Activated CD4-positive, CD25-positive, alpha-beta regulatory T cell treated with anti-CD3 and anti-CD28 coated beads, Interleukin-2, amount 50 U/mL, for 72 hours (primary cell): ENCODE results near the gene QKI.

Experiments used
- DNase-seq: peaks from one replicate; pipeline ENCODE4 v3.0.0; 2021

Gene QKI

DNA sequence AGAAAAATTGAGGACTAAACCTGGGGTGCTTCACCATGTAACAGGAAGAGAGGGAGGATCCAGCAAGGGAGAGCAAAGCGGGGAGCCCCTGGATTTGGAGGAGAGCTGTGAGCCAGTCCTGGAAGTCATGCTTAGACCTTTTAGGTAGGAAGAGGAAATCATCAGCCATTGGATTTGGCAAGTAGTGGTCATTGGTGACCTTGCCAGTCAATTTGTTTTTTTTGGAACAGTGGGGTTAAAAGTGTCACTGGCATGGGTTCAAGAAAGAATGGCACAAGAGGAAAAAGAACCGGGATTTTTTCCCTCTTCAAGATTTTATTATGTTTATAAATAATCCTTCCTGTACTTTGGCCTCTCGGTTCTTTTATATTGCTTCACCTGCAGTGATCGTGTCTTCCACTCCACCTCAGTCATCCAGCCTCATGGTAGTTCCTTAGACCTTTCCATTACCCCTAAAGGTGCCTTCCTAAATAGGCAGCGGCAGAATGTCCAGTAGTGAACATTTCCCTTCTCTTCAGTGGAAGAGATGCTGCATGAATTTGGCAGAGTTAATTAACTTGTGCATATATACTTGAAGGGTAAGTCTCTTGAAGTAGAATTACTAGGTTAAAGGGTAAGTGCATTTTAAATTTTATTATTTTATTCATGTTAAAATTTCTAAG, 124.7 kb downstream of the QKI start:
- no peak for DNase-seq

DNA sequence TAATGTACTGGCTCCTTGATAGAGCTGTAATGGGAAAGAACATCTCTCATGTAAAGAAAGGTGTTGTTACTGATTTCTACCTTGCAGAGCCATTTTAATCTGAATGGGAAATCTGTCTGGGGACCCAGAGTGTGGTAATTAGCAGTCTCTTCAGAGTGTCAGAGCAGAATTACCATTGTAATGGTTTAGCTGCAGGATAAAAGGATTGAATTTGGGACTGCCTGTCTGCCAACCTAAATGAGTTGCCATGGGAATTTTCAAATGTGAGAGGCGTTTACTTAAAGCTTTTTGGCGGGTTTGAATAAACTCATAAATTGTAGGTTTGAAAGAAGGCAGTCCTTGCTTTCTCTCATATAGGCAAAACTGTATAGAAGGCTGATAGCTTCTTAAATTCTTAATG, 128.8 kb downstream of the QKI start:
- DNase-seq = no peak

DNA sequence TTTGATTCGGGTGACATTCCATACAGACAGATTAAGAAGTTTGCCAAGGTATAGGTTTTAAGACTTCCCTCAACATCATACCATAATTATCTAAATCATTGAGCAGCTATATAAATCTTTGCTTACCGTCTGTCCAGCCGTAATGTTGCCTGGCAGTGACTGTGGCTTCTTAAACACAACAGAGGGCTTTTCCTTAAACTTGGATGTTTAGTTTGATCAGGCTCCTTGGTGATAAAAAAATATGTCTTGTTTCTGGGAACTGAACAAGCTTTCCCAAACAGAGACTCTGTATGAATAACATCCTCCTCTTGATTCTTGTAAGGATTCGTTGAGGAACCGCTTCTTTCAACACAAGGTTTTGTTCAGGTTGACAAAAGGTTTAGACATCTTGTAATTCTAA, 130.9 kb downstream of the QKI start:
- no peak for DNase-seq

DNA sequence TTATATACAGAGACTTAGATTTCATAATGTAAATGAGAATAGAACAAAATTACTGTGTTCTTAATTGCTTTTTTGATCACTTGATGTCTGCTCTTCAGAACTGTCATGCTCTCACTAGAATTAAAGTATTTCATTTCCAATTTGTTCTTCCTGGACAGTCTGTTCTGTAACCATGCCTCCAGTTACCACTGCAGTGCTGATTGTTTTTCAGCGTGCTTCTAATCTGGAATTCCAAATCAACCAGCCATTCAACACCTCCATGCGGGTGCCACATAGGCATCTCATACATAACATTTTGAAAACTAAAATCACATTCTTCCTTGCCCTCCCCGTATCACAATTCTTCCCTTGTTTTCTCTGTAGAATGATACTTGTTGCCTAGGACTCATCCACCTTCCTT, 132.8 kb downstream of the QKI start:
- DNase-seq = no peak

DNA sequence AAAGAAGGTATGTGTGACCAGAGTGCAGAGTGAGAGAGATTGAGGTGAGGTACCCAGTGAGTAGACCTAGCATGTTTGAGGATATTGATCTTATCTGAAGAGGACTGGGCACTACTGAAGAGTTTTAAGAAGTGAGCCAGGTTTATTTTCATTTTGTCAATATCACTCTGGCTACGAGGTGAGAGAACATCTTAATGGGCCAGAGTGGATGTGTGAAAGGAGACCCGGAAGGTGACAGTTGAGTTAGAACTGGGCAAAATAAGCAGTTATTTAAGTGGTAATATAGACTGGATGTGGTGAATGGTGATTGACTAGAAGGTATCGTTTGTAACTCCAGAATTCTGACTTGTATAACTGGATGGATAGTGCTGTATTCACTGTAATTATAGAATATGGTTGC, 134.1 kb downstream of the QKI start:
- no peak for DNase-seq

DNA sequence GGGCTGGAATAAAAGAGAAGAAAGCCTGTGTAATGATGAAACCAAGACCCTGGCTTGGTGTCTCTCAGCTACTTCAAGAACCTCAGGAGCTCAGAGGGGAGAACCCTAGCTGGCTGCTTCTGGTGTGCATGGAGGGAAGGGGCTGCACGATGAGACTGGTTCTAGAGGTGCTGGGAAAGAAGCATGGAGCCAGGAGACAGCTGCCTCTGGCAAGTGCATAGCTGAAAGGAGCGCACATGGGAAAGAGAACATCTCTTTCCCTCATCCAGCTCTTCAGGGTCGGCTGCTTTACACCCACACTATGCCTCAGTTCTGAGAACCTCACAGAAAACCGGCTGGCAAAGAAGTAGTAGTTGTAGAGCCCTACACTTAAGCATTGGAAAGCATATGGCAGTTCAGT, 139.5 kb downstream of the QKI start:
- no peak for DNase-seq

DNA sequence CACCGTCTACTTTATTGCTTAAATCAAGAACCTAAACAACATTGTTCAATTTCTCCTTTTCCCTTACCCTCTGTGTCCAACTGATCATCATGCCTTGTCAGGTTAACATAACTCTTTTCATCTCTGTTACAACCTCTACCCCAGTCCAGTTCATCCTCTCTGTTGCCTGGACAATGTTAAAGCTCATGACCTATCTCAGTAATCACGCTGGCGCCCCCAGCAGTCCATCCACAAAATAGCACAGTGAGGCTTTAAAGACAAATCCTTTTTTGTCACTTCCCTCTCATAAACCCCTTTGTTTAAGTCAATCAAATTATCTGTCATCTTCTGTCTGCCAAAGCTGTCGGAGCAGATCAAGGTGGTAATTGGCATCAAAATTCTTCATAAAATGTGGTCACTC, 140.1 kb downstream of the QKI start:
- DNase-seq = peak; percentile 59

DNA sequence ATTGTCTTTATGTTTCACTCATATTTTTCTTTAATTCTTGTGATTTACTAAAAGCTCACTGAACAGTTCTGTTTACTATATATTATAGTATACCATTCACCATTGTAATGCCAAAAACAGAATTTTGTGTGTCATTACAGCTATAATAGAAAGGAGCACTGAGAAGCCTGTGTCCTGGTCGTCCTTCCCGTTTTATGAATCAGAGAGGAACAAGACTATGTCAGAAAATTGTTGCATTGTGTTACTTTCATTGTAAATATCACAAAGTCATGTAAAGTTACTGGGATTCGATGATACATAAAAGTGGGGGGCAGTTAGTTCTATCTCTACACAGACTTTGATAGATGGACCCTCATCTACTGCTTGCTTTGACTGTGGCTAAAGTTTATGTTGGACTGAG, 145.1 kb downstream of the QKI start:
- DNase-seq = no peak

DNA sequence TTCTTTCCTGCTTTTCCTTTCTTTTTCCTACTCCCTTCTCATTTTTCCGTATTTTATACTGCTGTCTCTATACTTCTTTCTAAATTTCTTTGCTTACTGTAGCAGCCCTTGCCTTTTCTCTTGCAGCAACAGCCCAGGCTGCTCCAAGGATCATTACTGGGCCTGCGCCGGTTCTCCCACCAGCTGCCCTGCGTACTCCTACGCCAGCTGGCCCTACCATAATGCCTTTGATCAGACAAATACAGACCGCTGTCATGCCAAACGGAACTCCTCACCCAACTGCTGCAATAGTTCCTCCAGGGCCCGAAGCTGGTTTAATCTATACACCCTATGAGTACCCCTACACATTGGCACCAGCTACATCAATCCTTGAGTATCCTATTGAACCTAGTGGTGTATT, 148.8 kb downstream of the QKI start:
- no peak for DNase-seq

DNA sequence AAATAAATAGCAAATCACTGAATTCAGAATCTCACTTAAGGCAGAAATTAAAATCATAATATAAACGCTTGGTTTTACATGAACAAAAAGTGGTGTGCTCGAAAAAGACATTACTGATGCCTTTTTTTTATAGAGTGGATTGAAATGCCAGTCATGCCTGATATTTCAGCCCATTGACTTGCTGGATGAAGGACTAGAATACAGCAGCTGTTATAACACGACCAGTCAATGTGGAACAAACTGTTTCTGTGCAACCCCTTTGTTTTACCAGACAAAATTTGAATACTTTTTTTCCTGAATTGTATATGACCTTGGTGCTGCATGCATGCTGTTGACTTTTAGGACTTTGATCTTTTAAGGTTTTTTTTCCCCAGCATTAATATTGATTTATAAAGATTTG, 150.0 kb downstream of the QKI start:
- no peak for DNase-seq

DNA sequence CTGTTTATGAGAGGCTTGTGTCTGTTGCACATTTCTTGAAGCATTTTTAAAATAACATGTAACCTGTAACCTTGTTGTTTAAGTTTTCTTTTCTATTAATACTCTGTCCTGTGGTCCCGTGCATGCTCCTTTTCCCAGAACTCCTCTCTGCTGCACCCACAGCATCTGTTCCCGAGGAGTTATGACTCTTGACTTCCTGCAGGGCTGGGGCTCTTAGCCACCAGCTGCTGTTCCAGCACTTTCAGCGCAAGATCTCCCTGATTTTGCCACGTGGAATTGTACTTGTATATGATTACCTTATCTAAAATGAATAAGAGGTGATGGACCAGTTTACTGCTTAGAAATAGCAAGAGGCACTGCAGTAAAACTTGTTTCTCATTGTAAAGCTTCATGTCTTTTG, 150.6 kb downstream of the QKI start:
- no peak for DNase-seq

DNA sequence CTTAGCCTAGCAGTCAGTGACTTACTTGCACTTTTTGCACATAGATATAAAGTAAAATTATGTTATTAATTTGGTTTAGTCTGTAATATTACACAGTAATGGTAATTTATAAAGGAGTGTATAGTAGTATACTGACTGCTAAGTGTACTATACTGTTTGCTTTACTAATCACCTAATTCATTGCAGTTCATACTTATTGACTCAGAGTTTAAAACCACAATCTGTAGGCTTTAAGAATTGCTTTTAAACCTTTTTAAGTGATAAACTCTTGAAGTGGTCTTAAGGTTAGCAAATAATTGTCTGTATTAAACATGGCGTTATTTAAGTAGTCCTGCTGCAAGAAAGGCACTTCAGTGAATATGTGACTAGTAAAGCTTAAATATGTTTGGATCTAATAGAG, 151.5 kb downstream of the QKI start:
- no peak for DNase-seq

DNA sequence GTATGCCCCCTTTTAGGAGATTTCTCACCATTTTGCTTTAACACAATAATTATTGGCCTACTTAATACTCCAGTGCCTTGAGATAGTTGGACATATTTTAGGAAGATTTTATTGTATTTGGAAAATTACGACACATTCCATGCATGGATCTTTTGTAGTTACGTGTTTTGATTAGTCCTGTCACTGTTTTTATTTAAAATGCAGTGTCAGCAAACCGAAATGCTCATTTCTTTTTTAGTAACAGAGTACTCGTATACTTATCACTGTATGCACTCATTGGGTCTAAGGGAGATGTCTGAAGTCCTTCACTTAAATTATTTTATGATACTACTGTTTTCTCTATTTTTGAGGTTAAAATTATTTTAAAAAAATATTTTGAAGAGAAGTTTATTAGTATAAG, 153.8 kb downstream of the QKI start:
- no peak for DNase-seq

DNA sequence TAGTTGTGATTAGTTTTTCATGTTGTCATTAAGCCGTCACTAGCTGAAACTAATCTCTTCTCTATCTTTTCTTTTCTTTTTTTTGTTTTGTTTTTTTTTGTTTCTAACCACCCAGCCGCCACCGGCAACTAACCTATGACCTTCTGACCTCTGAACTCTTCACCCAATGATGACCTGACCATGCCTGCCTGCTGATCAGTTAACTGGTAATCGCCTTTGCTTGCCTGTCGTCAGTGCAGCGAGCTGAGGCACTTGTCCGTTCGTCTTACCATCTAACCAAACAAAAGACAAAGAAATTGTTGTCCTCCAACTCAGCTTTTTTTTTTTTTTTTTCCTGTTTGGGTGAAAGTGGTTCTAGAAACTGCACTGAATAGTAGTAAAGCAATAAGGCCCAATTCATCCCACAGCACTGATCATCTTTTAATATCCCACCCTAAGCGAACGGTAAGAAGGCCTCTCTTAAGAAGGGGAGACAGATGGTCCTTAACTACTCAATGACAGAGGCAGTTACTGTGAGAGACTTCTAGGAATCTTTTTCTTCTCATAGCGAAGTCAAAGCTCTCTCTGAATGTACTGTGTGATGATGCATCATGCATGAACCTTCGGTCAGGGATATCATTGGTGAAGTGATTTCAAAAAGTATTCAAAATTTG, 156.2 kb downstream of the QKI start:
- DNase-seq = no peak

DNA sequence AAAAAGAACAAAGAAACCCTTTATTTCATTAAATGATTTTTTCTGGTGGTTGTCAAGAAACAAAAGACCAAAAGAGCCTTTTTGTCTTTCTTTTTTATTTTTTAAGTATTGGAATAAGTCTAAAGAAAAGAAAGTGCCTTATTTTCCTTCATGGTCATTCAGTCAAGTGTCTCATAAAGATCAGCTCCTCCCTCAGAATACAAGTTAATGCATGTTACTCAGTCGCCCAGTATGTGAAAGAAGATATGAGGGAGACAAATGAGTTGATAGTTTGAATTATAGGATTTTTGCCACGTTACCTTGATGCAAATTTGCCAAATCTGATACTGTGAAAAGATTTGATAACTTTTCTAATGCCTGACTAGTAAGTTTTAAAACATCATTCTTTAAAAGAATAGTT, 157.2 kb downstream of the QKI start:
- DNase-seq = no peak

DNA sequence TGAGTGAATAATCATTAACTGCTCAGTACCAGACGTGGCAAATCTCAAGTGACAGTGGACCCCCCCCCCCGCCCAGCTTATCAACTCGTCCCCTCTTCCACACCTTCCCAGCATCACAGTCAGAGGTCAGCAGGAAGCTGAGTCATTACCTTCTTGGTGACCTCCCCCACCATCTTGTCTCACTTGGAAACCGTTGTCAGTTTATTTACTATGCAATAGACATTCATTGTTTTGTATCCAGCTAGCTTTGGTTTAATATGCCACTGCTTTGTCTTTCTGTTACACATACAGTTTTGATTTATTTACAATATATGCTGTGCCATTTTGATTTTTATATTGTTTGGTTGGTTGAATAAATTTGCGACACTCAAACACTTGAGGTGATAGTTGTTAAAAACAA, 158.1 kb downstream of the QKI start:
- no peak for DNase-seq

DNA sequence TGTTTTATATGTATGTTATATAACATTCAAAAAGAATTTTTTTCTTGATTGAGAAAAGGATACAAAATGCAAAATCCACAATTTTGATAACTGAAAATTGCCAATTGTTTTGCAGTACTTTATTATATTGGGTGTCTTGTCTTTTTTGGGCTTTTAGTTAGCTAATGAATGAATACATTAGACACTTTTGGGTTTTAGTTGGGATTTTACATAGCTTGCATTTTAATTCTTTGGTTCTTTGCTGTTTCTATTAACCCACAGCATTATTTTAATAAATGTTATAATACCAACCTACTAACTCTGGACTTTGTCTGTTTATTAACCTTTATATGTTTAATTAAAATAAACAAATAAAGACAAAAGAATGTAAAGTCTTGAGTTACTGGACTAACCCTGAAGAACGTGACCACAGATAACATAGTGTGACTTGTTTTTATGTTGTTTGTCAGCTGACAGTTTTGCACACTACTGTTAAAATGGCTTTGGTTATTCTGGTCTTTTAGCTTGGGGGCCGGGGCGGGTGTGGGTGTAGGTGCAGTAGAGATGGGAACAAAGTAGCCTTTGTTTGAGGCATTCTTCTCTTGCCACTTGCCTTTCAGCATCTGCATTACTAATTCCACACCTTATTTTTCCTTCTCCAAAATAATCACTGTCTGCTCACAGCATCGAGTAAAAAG, 159.1 kb downstream of the QKI start:
- no peak for DNase-seq

DNA sequence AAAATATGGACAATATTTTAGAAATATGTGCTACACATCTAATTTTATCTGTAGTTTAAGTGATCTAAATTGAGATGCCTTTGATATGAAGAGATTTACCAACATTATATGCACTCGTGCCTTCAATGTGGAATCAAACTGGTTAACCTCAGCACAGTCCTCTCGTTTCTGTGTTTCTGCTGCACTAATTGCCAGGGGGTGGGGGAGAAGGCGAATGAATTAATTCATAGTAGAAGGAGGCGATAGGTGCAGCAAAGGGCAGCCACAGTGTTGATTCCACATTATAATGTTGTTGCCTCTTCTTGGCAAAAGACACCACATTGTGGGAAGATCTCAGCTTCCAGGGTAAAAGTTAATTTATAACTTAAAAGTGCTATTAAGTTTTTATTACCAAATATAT, 161.6 kb downstream of the QKI start:
- DNase-seq = no peak

DNA sequence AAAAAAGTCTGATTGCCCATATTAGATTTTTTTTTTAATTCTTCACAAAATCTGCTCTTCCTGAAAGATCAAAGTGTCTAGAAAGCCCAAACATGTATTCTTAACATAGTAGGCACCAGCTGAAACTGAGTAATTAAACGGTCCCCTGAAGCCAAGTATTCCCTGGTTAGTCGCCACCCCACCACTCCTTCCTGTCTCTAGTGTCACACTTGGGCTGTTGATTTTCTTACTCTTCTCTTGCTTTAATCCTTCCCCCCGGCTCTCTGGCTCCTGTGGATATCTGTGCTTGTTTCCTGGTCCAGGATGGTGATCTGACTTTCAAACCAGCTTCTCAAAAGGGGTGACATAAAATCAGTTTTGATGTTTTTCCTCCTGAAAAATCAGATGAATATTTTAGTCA, 162.9 kb downstream of the QKI start:
- DNase-seq = no peak

DNA sequence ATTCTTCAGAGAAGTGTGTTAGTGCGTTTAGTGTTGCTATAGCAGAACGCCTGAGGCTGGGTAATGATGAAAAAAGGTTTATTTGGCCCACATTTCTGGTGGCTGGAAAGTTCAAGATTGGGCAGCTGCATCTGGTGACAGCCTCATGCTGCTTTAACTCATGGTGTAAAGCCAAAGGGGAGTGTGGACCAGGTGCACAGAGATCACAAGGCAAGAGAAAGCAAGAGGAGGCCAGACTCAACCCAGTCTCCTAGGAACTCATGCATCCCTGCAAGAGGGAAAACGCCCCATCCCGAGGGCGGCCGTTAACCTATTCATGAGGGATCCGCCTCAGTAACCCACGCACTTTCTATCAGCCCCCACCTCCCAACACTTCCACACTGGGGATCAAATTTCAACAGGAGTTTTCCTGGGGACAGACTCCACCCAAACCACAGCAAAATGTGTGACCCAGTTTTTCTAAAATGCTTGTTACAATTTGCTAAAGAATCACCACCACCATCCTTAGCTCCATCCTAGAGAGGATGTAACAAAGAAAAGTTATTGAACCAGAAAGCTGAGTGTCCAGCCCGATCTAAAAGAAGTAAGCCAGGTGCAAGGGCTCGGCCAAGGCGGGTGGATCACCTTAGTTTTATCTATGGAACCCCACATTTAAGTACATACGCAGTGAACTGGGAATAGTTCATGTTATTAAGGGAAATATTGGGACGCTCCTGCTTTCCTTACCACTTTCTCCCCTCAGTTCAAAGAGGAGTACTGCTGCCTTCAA, 164.8 kb downstream of the QKI start:
- DNase-seq = no peak

DNA sequence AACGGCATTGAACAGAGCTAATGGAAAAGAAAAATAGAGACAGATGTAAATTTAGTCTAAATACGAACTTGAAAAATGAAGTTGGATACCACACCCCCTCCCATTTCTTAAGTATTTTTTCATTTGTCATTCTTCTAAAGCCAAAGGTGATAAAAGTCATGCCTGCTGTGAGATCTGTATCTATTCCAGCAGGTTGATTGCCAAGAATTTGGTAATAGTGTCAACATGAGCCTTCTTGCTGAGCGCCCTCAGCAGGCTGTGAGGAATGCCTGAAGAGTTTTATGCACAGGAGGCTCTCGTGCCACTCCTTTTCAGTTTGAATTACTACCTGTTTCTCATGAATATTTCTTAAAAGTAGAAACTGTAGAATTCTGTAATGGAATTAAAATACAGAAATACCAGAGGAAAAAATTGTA, 165.4 kb downstream of the QKI start:
- no peak for DNase-seq

DNA sequence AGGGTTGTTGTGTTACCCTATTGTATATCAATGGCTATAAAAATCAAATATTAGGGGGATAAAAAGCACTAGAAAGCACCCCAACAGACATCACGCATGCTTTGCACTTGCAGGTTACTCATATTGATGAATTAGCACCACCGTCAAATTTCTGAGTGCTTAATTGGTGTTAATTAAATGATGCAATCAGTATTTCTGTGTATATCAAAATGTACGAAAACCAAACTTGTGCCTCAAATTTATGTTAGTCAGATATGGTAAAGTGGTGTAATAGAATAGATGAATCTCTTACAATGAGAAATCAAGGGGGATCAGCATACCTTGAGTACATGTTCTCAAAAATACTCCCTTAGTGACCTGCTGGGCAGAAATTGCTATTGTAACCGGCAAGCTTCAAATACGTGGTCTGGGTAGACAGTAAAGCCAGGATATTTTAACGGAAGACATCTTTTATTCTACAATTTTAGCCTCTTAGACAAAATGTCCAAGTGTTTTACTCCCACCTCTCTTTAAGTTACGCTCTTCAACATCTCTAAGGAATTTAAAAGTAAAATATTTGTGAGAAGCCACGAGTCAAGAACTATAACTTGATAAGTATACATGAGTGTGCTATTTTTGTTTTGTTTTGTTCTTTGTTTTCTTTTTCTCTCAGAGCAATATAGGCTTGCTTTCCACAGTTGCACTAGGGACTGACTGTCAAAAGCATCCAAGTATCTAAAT, 166.0 kb downstream of the QKI start:
- no peak for DNase-seq

DNA sequence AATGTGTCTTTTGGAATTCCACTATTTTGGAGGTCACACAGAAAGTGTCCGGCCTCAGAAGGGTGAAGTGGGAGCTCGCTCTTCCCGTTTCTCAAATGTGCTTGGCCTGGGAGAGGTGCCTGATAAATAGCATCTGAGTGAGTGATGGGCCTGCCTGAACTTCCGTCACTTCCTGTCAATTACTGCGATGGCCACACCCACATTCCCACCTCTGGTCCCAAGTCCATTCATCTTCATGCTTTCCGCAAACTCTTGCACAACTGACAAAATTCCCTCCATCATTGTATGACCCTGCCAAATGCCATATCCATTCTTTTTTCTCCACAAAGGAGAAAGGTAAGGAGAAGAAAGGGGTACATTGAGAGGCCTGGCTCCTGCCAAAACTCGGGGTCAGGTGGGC, 169.0 kb downstream of the QKI start:
- DNase-seq = no peak
